Fibroblast of skin of left biceps (primary cell): Measurements from ENCODE around the gene HIVEP2.
"Not testable (repeated sequence)": the region's sequence is repeated elsewhere in the genome, so short reads cannot be mapped to it uniquely, and the experiment has no call there.

Source experiments
- DNase-seq, 2 experiments: peaks; one replicate each; pipeline ENCODE4 v3.0.0-alpha.2; 2013; ENCODE audit warnings: low read depth in 2 of 2

HIVEP2 gene

GRCh38 chr6:142945049-142945445 lies at the start of gene HIVEP2:
HIVEP2 (minus strand) TSS chr6:142945176; CDS start chr6:142774738, 170,438 bp downstream.
- peak; percentile 60 to 68 for DNase-seq

GRCh38 chr6:142993977-142994376 lies 49.0 kb upstream of the HIVEP2 start:
- no peak for DNase-seq

- no peak for DNase-seq
Measured at GRCh38 chr6:142987490-142987889, 42.5 kb upstream of the HIVEP2 start.

DNA sequence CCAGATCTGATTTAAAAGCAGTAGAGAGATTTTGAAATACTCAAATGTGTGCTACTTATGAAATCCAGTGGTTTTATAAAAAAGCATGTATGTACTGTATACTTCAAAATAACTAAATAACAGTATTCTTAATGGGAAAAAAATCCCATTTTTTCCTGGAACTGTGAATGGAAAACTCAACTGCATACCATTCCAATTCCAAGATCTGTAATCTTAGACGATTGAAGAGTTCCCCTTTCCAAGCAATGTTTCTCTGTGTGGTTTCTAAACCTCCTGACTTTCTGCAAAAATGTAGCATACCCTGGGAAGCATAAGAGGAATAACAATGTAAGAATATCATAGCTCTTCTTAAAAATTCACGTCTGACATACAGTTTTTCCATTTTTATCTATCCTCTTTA lies 40.3 kb upstream of the HIVEP2 start:
- DNase-seq: no peak

- DNase-seq: no peak
Measured at GRCh38 chr6:142984386-142984785, 39.4 kb upstream of the HIVEP2 start.

- DNase-seq: no peak
Measured at GRCh38 chr6:142975365-142975764, 30.4 kb upstream of the HIVEP2 start.

- not testable (repeated sequence) for DNase-seq
Measured at GRCh38 chr6:142970941-142971340, 26.0 kb upstream of the HIVEP2 start.

DNA sequence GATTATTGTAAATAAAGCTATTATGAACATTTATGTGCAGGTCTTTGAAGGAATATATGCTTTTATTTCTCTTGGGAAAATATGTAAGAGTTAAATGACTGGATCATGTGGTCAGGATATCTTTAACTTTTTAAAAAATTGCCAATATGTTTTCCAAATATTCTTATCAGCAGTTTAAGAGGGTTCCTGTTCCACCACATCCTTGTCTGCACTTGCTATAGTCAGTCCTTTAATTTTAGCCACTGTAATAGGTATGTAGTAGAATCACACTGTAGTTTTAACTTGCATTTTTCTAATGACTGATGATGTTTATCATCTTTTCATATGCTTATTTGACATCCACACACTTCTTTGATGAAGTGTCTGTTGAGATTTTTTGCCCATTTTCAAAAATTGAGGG lies 23.6 kb upstream of the HIVEP2 start:
- DNase-seq: no peak

GRCh38 chr6:142966294-142966693 lies 21.3 kb upstream of the HIVEP2 start:
- DNase-seq: no peak

DNA sequence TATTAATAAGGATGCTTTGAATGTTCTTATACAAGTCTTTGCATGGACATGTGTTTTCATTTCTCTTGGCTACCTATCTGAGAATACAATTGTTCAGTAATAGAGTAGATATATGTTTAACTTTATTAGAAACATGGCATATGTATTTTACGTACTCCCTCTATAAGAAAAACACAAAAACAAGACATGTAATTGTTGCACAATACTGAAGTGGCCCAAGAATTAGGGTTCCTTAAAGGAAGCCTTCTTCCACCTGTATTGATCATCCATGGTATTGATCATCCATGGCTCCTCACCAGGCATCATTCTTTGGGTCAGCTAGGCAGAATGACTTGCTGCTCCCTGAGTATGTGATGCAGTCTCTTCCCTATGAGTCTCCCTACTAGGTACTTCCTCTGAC lies 20.2 kb upstream of the HIVEP2 start:
- no peak for DNase-seq

DNA sequence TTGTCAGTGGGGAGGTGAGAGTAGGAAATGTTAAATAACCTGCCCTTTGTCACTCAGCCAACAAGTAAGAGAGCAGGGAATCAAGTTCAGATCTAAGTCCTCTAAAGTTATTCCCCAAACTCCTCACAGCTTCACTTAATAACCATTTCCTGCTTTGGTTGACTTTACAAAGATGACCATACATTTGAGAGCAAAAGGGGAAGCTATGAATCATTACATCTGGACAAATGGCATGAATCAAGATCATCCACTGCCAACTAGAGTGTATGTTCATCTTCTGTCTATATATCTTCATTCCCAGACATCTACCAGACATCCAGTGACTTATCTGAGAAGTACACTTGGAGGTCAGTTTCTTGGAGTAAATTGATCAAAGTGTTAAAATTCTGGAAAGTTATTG lies 15.1 kb upstream of the HIVEP2 start:
- DNase-seq: no peak

- DNase-seq: no peak
Measured at GRCh38 chr6:142958343-142958742, 13.4 kb upstream of the HIVEP2 start.

DNA sequence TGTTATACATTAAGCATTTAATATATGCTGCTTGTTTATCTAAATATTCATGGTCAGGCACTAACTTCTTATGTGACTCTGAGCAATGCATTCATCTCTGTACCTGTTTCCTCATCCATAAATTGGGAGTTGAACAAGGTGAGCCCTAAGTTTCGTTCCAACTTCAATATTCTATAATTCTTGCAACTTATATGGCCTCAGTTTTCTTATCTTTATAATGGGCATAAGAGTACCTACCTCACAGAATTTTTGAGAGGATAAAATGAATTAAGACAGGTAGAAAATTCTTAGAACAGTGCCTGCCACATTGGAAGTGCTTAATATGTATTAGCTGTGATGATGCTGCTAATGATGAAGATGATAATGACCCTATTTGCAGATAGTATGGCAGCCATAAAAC lies 11.8 kb upstream of the HIVEP2 start:
- no peak for DNase-seq

DNA sequence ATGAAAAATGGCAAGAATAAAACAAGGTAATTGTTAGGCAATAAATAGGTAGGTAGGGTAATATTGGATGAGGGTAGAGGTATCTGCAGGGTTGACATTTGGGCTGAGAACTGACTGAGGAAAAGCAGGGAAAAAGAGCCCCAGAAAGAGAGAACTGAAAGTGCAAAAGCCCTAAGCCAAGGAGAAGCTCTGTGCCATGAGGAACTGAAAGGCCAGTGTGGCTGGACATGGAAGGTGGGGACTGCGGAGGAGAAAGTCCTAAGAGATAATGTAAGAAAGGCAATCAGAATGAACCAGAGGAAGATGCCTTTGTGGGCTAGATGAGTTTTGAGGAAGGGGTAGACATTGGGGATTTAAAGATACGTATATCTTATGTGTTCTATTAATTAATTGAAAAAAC lies 9.9 kb upstream of the HIVEP2 start:
- DNase-seq: no peak

GRCh38 chr6:142953373-142954273 lies 8.6 kb upstream of the HIVEP2 start:
- no peak for DNase-seq

DNA sequence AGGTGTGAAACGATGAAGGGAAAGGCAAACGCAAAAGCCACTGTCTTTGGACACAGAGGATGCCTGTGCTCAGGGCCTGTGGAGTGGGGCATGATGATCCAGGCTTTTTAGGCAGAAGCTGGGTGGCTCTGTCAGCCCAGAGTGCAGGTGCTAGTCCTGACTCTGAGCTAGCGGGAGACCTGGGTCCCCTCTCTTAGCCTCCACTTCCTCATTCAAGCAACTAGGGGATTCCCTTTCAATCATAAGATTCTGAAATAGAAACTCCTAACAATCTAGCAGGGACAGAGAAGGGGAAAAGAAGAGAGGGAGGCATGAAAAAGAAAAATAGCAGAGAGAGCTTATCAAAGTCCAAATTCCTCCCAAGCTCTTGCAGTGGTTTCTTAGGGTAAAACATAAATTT lies 7.6 kb upstream of the HIVEP2 start:
- DNase-seq: no peak

DNA sequence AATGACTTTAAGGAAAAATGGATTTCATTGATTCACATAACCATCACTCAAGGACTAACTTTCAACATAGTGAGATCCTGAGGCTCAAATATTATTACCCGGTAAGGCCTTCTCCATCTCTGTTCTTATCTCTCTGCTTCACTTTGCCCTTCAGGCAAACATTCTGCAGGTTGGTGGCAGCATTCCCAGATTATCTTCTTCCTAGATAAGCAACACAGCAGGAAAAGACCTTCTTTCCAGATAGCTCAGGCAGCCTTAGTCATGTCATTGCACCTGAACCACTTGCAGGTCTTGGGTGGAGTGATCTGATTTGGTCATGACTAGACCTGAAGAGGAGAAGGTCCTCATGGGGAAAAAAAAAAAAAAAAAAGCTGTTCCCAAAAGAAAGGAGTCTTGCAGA lies 5.3 kb upstream of the HIVEP2 start:
- DNase-seq: no peak

GRCh38 chr6:142947714-142948480 lies 2.9 kb upstream of the HIVEP2 start:
- DNase-seq: no peak

DNA sequence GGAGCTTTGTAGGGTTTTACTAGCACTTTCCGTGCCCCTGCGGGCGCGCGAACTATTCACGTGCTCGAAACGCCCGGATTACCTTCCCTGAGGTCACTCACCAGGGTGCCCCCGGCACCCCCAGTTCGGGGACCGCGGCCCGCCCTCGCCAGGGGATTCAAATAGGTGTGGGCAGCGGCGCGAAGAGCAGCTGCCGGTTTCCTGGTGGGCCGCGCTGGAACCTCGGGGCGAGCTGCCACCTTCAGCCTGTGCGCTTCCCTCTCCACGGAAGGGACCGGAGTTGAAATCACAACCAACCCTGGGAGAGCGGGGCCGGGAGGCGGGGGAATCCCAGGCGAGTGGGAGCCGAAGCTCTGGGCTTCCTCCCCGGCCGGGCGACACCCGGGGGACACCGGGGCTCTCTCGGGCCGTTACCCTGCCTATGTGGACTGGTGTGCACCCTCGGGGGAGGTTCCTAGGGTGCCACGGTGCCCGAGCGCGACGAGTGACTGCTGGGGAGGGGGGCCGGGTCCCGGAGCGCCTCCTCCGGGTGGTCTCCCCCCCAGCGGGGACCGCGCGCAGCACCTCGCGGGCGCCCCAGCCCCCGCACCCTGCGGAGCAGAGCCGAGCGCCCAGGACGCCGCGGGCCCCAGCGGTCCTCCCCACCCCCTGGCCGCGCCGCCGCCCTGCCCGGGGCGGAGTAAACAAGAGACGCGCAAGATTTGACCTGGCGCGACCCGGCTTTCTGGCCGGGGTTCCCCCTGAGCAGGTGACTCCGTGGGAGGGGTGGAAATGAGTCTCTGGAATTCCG lies 2.1 kb upstream of the HIVEP2 start:
- no peak for DNase-seq

DNA sequence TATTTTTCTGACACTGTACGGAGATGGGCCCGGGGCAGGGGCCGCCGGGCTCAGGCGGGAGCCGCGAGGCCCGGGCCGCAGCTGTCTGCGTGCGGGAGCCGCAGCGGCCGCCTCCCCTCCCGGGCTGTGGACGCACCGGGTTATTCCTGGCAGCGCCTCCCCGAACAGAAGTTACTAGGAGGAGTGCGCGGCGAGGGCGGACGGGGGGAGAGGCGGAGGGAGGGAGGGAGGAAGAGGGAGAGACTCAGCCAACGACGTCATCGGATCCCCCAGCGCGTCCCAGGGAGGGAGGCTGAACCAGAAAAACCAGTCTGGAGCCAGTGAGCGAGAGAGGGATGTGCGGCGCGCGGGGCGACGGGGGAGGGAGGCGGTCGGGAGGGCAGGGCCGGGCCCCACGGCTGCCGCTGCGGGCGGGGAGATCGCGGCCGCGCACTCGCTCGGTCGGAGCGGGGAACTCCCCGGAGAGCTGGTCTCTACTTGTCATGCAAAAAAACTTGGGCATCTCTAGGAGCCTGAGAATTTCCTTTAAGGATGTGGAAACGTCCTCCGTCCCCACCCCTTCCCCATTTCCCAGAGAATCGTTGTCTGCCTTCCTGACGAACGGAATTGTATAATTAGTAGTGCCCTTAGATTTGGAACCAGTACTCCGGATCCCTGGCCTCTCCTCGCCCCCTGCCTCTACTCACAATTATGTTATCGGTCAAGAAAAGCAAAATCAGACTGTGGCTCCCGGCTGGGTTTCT lies 1.4 kb upstream of the HIVEP2 start:
- DNase-seq: peak; percentile 93 to 95

GRCh38 chr6:142945446-142946180 lies 637 bp upstream of the HIVEP2 start:
- DNase-seq: no peak
